HG03103 (cell line): ENCODE results near the gene PDCL3.

ENCODE experiments used
- ATAC-seq: cut with Tn5 transposase; IDR thresholded peaks from one replicate; pipeline ENCODE4 v1.9.1; 2021; ENCODE audit warnings: low read depth; ENCODE audit not compliant: unreplicated experiment

The PDCL3 gene

GRCh38 chr2:100610381-100610831, 47.6 kb downstream of the PDCL3 start:
- ATAC-seq: no peak

GRCh38 chr2:100611079-100612029, 48.6 kb downstream of the PDCL3 start:
- ATAC-seq: no peak

- ATAC-seq: no peak
Measured at GRCh38 chr2:100612388-100613000, 49.7 kb downstream of the PDCL3 start.

GRCh38 chr2:100613719-100614118, 50.9 kb downstream of the PDCL3 start:
- ATAC-seq: no peak

GRCh38 chr2:100614455-100615000, 51.7 kb downstream of the PDCL3 start:
- no peak for ATAC-seq

GRCh38 chr2:100615471-100615870, 52.7 kb downstream of the PDCL3 start:
- no peak for ATAC-seq

GRCh38 chr2:100615886-100616285, 53.1 kb downstream of the PDCL3 start:
- no peak for ATAC-seq

GRCh38 chr2:100616841-100617390, 54.1 kb downstream of the PDCL3 start:
- ATAC-seq: no peak

GRCh38 chr2:100619951-100620350, 57.2 kb downstream of the PDCL3 start:
- no peak for ATAC-seq

GRCh38 chr2:100620481-100620880, 57.7 kb downstream of the PDCL3 start:
- ATAC-seq: no peak

- no peak for ATAC-seq
Measured at GRCh38 chr2:100621371-100621951, 58.7 kb downstream of the PDCL3 start.

GRCh38 chr2:100623033-100623715, 60.4 kb downstream of the PDCL3 start:
- no peak for ATAC-seq

- no peak for ATAC-seq
Measured at GRCh38 chr2:100623930-100624329, 61.1 kb downstream of the PDCL3 start.

- no peak for ATAC-seq
Measured at GRCh38 chr2:100624536-100624935, 61.7 kb downstream of the PDCL3 start.

GRCh38 chr2:100625717-100626116, 62.9 kb downstream of the PDCL3 start:
- ATAC-seq: no peak
